Effector CD8-positive, alpha-beta T cell (primary cell): ENCODE data around the gene CDX2.

Experiments
- DNase-seq: peaks from one replicate; lab custom pipeline; 2025; lab: John Stamatoyannopoulos, UW

CDX2 gene

GRCh38 chr13:27915301-27916207 is 53.6 kb downstream of the CDX2 start:
- DNase-seq: no peak

- no peak for DNase-seq
These were observed 56.0 kb downstream of the CDX2 start for GRCh38 chr13:27913160-27913559.

GRCh38 chr13:27911521-27911920 is 57.6 kb downstream of the CDX2 start:
- no peak for DNase-seq
